ENCODE measurements around the gene FXR1.

GRCh38 chr3:181008796-181009195 is 96.3 kb downstream of the FXR1 start:
- TF ChIP-seq FOXM1 (IDR thresholded peaks at IDR 0.05; ENCODE audit: borderline replicate concordance) (no peak), ZNF384 (IDR thresholded peaks at IDR 0.05) (no peak), FOXK2 (IDR thresholded peaks at IDR 0.05) (no peak), ARNT (IDR thresholded peaks at IDR 0.05) (no peak), SUZ12 (IDR thresholded peaks at IDR 0.05) (no peak), FOXA1 (IDR thresholded peaks at IDR 0.05) (no peak), SP1 (IDR thresholded peaks at IDR 0.05) (no peak), CTBP1 (IDR thresholded peaks at IDR 0.05; ENCODE audit: borderline replicate concordance) (no peak), BHLHE40 (IDR thresholded peaks at IDR 0.05; ENCODE audit: borderline replicate concordance) (no peak), PKNOX1 (IDR thresholded peaks at IDR 0.05) (no peak), ELF4 (IDR thresholded peaks at IDR 0.05) (no peak), TARDBP (IDR thresholded peaks at IDR 0.05) (no peak), NFRKB (IDR thresholded peaks at IDR 0.05) (no peak), HDGF (IDR thresholded peaks at IDR 0.05; ENCODE audit: borderline replicate concordance) (no peak)
